ENCODE data around the gene OGFOD3.
"Not testable (repeated sequence)": the region's sequence is repeated elsewhere in the genome, so short reads cannot be mapped to it uniquely, and the experiment has no call there.

Gene OGFOD3

DNA sequence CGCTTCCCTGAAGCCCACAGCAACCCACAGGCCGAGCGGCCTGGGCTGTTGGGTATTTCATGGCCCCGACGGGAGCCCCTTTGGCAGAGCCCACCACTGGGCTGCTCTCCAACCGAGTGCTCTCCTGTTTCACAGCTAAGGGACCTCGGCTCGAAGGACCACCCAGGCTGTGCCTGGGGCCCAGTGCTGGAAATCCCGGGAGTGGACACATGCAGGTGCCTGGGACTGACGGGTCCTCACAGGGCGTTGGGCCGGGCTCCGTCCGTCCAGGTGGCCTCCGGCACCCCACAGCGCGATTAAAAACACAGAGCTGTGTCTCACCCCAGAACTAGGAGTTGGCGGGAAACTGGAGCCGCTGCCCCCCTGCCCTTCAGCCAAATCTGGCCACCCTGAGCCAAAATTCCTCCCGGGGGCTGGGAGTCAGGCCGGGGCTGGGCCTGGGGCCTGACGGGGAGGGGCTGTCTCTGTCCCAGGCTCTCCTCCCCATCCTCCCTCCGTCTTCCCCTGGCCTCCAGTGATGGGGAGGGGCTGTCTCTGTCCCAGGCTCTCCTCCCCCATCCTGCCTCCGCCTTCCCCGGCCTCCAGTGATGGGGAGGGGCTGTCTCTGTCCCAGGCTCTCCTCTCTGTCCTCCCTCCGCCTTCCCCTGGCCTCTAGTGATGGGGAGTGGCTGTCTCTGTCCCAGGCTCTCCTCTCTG lies 32.7 kb downstream of the OGFOD3 start:
- H3K4me3 ChIP-seq (ENCODE audit: low read depth, low read length): no peak overlapping the region
- no peak for DNase-seq (ENCODE audit: low read depth)
- TF ChIP-seq POLR2A (IDR thresholded peaks at IDR 0.05; ENCODE audit: extremely low read depth, insufficient read length): no peak
- TF ChIP-seq MYC (IDR thresholded peaks at IDR 0.05; ENCODE audit: low read depth, low read length): no peak
- TF ChIP-seq, protein P1, sequence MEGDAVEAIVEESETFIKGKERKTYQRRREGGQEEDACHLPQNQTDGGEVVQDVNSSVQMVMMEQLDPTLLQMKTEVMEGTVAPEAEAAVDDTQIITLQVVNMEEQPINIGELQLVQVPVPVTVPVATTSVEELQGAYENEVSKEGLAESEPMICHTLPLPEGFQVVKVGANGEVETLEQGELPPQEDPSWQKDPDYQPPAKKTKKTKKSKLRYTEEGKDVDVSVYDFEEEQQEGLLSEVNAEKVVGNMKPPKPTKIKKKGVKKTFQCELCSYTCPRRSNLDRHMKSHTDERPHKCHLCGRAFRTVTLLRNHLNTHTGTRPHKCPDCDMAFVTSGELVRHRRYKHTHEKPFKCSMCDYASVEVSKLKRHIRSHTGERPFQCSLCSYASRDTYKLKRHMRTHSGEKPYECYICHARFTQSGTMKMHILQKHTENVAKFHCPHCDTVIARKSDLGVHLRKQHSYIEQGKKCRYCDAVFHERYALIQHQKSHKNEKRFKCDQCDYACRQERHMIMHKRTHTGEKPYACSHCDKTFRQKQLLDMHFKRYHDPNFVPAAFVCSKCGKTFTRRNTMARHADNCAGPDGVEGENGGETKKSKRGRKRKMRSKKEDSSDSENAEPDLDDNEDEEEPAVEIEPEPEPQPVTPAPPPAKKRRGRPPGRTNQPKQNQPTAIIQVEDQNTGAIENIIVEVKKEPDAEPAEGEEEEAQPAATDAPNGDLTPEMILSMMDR (IDR thresholded peaks at IDR 0.05; ENCODE audit: low read depth, low read length): no peak
- no peak for TF ChIP-seq MAX (IDR thresholded peaks at IDR 0.05; ENCODE audit: low read depth, low read length)

- TF ChIP-seq MYC (IDR thresholded peaks at IDR 0.05; ENCODE audit: low read depth, low read length) (no peak), POLR2A (IDR thresholded peaks at IDR 0.05; ENCODE audit: extremely low read depth, insufficient read length) (no peak), MAX (IDR thresholded peaks at IDR 0.05; ENCODE audit: low read depth, low read length) (no peak)
- TF ChIP-seq, protein P1 (IDR thresholded peaks at IDR 0.05; ENCODE audit: low read depth, low read length): no peak
- DNase-seq (ENCODE audit: low read depth): no peak
- H3K4me3 ChIP-seq (ENCODE audit: low read depth, low read length): no peak overlapping the region
Measured at GRCh38 chr17:82384730-82385481, 33.5 kb downstream of the OGFOD3 start.

DNA sequence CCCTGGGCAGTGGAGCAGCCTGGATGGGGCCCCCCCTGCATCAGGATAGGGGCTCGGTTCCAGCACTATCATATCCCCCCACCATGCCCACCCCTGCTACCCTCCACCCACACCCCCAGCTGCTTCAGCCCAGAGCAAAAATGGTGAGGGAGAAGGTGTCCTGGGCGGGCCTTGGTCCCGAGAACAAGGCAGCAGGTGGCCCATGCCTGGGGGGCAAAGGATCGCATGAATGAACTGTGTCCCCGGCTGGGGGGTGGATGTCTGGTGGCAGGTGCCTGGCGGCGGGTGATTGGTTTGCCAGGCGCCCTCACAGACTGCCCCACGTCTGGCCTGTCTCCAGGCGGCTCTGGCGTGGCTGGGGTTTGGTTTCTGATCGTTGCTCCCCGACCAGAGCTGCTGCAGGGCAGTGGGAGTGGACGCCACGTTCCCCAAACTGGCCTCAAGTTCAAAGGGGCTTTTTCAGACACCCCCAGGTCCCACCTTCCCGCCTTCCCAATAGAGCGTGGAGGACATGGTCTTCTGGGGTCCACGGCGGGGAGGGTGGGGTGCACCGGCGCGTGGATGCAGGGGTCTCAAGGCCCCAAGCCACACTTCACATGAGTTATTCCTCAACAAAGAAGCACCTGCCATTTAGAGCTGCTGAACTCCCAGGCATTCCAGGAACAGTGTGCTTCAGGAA lies 34.2 kb downstream of the OGFOD3 start:
- no peak for DNase-seq (ENCODE audit: low read depth)
- no peak overlapping the region for H3K4me3 ChIP-seq (ENCODE audit: low read depth, low read length)
- no peak for TF ChIP-seq MYC (IDR thresholded peaks at IDR 0.05; ENCODE audit: low read depth, low read length)
- TF ChIP-seq MAX (IDR thresholded peaks at IDR 0.05; ENCODE audit: low read depth, low read length): no peak
- TF ChIP-seq POLR2A (IDR thresholded peaks at IDR 0.05; ENCODE audit: extremely low read depth, insufficient read length): no peak
- TF ChIP-seq, protein P1 (IDR thresholded peaks at IDR 0.05; ENCODE audit: low read depth, low read length): no peak

GRCh38 chr17:82383411-82383810 lies 35.0 kb downstream of the OGFOD3 start:
- TF ChIP-seq POLR2A (IDR thresholded peaks at IDR 0.05; ENCODE audit: extremely low read depth, insufficient read length) (no peak), MAX (IDR thresholded peaks at IDR 0.05; ENCODE audit: low read depth, low read length) (no peak), MYC (IDR thresholded peaks at IDR 0.05; ENCODE audit: low read depth, low read length) (no peak)
- TF ChIP-seq, protein P1 (IDR thresholded peaks at IDR 0.05; ENCODE audit: low read depth, low read length): no peak
- H3K4me3 ChIP-seq (ENCODE audit: low read depth, low read length): no peak overlapping the region
- DNase-seq (ENCODE audit: low read depth): no peak

GRCh38 chr17:82382933-82383255 lies 35.5 kb downstream of the OGFOD3 start:
- no peak for DNase-seq (ENCODE audit: low read depth)
- H3K4me3 ChIP-seq (ENCODE audit: low read depth, low read length): no peak overlapping the region
- TF ChIP-seq POLR2A (IDR thresholded peaks at IDR 0.05; ENCODE audit: extremely low read depth, insufficient read length): no peak
- TF ChIP-seq MAX (IDR thresholded peaks at IDR 0.05; ENCODE audit: low read depth, low read length): no peak
- no peak for TF ChIP-seq MYC (IDR thresholded peaks at IDR 0.05; ENCODE audit: low read depth, low read length)
- TF ChIP-seq, protein P1 (IDR thresholded peaks at IDR 0.05; ENCODE audit: low read depth, low read length): no peak

- not testable (repeated sequence) for H3K4me3 ChIP-seq (ENCODE audit: low read depth, low read length); DNase-seq (ENCODE audit: low read depth)
Measured at GRCh38 chr17:82382220-82382932, 36.0 kb downstream of the OGFOD3 start.
